Tibial nerve (tissue), 4 donors: ENCODE data around the gene NCOA5. TPM values are rescaled to one million over a fixed set of nuclear protein-coding genes. Genes with fewer than 3 reads are reported as not detected.

Source experiments
- DNase-seq, 2 donors: peaks; one replicate each; pipeline ENCODE4 v3.0.0-alpha.2; 2019; ENCODE audit warnings: low spot score in 2 of 2
- H3K27ac ChIP-seq, 4 donors: fragments of 200-600 bp; sonication (generic) in 3 of 4; one replicate each; pipeline ENCODE4 v1.5.1; 2017 to 2019; ENCODE audit warnings: mild to moderate bottlenecking in 1 of 4
- H3K27me3 ChIP-seq, 2 donors: fragments of 200-600 bp; sonication (generic) in 1 of 2; one replicate each; pipeline versions ENCODE4 v1.5.1 to v1.6.0; 2017 to 2019
- H3K36me3 ChIP-seq, 3 donors: fragments of 200-600 bp; sonication (generic); one replicate each; pipeline ENCODE4 v1.5.1; 2018 to 2019
- H3K4me1 ChIP-seq, 4 donors: fragments of 200-600 bp; sonication (generic) in 3 of 4; one replicate each; pipeline ENCODE4 v1.5.1; 2017 to 2019
- H3K4me3 ChIP-seq, 4 donors: fragments of 200-600 bp; sonication (generic) in 3 of 4; one replicate each; pipeline ENCODE4 v1.5.1; 2017 to 2019; ENCODE audit warnings: mild to moderate bottlenecking in 1 of 4, moderate library complexity in 1 of 4
- H3K9me3 ChIP-seq, 4 donors: fragments of 200-600 bp; sonication (generic) in 3 of 4; one replicate each; pipeline ENCODE4 v1.5.1; 2017 to 2019
- EP300 ChIP-seq, 2 donors: sonication (generic); formaldehyde crosslinking; IDR thresholded peaks; one replicate each; pipeline ENCODE4 v1.6.1; 2017; ENCODE audit warnings: antibody characterized with exemption in 2 of 2, mild to moderate bottlenecking in 1 of 2
- POLR2A ChIP-seq, 2 donors: fragments of 450-650 bp; IDR thresholded peaks; one replicate each; pipeline ENCODE4 v1.6.1; 2017; ENCODE audit warnings: antibody characterized with exemption in 2 of 2, mild to moderate bottlenecking in 2 of 2, moderate library complexity in 2 of 2
- WGBS, 2 donors: methylation state at CpG; one replicate each; pipeline ENCODE4 v1.1.5; 2018; 5-methylcytosine and 5-hydroxymethylcytosine counted together
- total RNA-seq, 4 donors: library from RNA; depleted of rRNA; stranded (reverse); fragments of >200 nt; gene quantifications; one replicate each; pipeline ENCODE4 v1.1.0, GENCODE V29; 2016
- TF ChIP-seq, protein P1 (sequence below), 5 experiments: fragments of 200-600 bp in 3 of 5; fragments of 450-650 bp in 2 of 5; sonication (generic) in 3 of 5; IDR thresholded peaks; one replicate each; pipeline ENCODE4 v1.5.1; 2016 to 2019; ENCODE audit warnings: antibody characterized with exemption in 5 of 5, mild to moderate bottlenecking in 3 of 5, moderate library complexity in 2 of 5

NCOA5 gene
- total RNA-seq, 4 donors from 2014 or later = 34.8 to 71.4 (median 47.2) TPM

DNA sequence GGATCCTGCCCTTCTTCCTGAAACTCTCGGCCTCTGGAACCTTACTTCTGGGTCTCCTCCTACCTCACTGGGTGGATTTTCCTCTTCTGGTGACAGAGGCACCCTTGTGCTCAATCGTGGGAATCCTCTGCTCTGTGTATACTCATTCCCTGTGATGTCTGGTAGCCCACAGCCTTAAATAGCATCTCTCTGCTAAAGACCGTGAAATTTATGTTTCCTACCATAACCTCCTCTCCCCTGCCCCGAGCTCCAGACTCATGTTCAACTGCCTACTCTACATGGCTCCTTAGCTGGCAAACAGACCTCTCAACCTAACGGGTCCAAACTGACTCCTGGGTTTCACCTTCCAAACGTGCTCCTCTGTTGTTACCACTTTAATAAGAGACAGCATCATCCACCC lies 71.2 kb downstream of the NCOA5 start:
- H3K4me1 ChIP-seq = peaks cover 0 to 34% (median 17%) of the 10 kb centered on the region in 4 donors
- WGBS, 2 donors = 49 to 54% methylated on average over 6 of the region's 6 CpGs
- no peak overlapping the region for H3K27ac ChIP-seq
- TF ChIP-seq, protein P1, sequence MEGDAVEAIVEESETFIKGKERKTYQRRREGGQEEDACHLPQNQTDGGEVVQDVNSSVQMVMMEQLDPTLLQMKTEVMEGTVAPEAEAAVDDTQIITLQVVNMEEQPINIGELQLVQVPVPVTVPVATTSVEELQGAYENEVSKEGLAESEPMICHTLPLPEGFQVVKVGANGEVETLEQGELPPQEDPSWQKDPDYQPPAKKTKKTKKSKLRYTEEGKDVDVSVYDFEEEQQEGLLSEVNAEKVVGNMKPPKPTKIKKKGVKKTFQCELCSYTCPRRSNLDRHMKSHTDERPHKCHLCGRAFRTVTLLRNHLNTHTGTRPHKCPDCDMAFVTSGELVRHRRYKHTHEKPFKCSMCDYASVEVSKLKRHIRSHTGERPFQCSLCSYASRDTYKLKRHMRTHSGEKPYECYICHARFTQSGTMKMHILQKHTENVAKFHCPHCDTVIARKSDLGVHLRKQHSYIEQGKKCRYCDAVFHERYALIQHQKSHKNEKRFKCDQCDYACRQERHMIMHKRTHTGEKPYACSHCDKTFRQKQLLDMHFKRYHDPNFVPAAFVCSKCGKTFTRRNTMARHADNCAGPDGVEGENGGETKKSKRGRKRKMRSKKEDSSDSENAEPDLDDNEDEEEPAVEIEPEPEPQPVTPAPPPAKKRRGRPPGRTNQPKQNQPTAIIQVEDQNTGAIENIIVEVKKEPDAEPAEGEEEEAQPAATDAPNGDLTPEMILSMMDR (IDR thresholded peaks at IDR 0.05) = no peak
- TF ChIP-seq EP300 (IDR thresholded peaks at IDR 0.05) (no peak), POLR2A (IDR thresholded peaks at IDR 0.05) (no peak)
- no peak for DNase-seq
- peaks cover 3 to 98% of the 10 kb centered on the region in 2 donors for H3K27me3 ChIP-seq
- no peaks in the 10 kb centered on the region for H3K36me3 ChIP-seq
- no peaks in the 10 kb centered on the region for H3K9me3 ChIP-seq
- no peak overlapping the region for H3K4me3 ChIP-seq

DNA sequence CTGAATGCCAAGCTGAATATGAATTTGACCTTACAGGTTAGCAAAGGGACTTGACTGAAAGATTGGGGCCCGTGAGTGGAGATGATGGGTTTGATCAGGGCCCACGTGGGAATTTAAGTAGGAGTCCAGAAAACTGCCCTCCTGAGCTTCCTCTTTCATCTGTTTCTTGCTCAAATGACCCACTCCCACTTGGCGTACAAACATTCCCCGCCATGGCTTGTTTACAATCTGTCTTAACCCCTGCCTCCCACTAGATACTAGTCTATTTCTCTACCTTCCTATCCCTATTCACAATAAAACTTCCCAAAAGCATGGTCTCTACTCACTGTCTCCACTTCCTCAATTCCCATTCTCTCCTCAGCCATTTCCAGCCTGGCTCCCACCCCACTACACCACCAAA lies 71.7 kb downstream of the NCOA5 start:
- TF ChIP-seq POLR2A (IDR thresholded peaks at IDR 0.05) (no peak), EP300 (IDR thresholded peaks at IDR 0.05) (no peak)
- TF ChIP-seq, protein P1 (IDR thresholded peaks at IDR 0.05) = no peak
- WGBS, 2 donors = 50 to 62% methylated on average over 4 of the region's 4 CpGs
- no peak overlapping the region for H3K4me3 ChIP-seq
- no peak for DNase-seq
- H3K27me3 ChIP-seq = peaks cover 3 to 98% of the 10 kb centered on the region in 2 donors
- peaks cover 0 to 36% (median 18%) of the 10 kb centered on the region in 4 donors for H3K4me1 ChIP-seq
- no peaks in the 10 kb centered on the region for H3K36me3 ChIP-seq
- no peaks in the 10 kb centered on the region for H3K9me3 ChIP-seq
- no peak overlapping the region for H3K27ac ChIP-seq

DNA sequence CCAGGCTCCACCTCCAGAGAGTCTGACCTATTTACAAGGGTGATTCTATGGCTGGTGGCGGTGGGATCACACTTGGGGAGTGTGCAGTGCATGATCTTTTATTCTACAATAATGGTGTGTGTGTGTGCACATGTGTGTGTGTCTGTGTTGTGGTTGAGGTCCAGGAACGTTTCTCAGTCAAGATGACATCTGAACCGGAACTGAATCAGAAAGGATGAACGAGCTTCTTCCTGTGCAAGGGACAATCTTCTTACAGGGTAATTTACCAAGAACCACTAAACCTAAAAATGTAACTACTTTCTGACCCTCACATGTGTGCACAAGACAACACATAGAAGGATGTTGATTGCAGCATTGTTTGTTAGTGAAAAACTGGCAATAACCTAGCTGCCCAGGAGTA lies 72.5 kb downstream of the NCOA5 start:
- Histone ChIP-seq H3K27me3 (peaks cover 3 to 98% of the 10 kb centered on the region in 2 donors), H3K36me3 (no peaks in the 10 kb centered on the region), H3K9me3 (no peaks in the 10 kb centered on the region), H3K4me3 (no peak overlapping the region), H3K27ac (no peak overlapping the region), H3K4me1 (peaks cover 0 to 28% (median 14%) of the 10 kb centered on the region in 4 donors)
- no peak for DNase-seq
- TF ChIP-seq POLR2A (IDR thresholded peaks at IDR 0.05) = no peak
- TF ChIP-seq, protein P1 (IDR thresholded peaks at IDR 0.05) = no peak
- no peak for TF ChIP-seq EP300 (IDR thresholded peaks at IDR 0.05)
- WGBS, 2 donors = 57 to 69% methylated on average over 4 of the region's 4 CpGs

DNA sequence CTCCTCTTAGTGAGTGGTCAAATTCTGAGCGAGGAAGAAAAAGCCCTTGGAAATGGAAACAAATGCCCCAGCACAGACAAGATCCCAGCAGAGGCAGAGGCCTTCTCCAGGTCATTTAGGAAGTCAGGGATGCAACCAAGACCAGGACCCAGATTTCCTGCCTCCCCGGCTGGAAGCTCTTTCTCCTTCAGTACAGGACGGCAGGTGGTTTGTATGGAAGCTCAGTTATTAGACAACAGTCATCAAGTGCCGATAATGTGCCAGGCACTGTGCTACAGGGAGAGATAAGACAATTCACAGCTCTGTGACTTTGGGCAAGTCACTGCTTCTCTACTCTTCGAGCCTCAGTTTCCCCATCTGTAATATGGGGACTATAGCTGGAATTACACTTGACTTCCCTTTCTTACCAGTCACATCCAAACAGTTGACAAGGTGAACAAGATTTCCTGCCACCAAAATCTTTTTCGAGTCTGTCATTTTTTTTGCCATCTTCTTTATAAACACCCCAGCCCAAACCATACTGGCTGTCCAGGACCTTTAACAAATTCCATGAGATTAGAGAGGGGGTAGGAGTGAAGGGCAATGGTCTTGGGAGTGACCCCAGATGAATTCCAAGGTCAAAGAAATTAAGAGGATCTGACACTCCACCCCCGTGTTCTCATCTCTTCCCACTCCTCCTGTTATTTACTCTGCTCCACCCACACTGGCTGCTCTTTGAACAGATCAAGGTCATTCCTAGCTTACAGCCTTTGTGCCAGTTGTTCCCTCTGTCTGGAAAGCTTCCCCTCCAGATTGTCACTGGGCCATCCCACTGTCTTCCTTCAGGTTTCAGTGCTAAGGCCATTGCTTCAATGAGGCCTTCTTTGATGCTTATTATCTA lies 75.0 kb downstream of the NCOA5 start:
- TF ChIP-seq EP300 (IDR thresholded peaks at IDR 0.05) (no peak), POLR2A (IDR thresholded peaks at IDR 0.05) (no peak)
- TF ChIP-seq, protein P1 (IDR thresholded peaks at IDR 0.05) = no peak
- Histone ChIP-seq H3K9me3 (no peaks in the 10 kb centered on the region), H3K4me1 (peaks cover 0 to 29% (median 6%) of the 10 kb centered on the region in 4 donors), H3K36me3 (no peaks in the 10 kb centered on the region), H3K4me3 (no peak overlapping the region), H3K27me3 (peaks cover 0 to 99% of the 10 kb centered on the region in 2 donors), H3K27ac (no peak overlapping the region)
- WGBS, 2 donors = 53 to 67% methylated on average over 7 of the region's 7 CpGs
- no peak for DNase-seq

DNA sequence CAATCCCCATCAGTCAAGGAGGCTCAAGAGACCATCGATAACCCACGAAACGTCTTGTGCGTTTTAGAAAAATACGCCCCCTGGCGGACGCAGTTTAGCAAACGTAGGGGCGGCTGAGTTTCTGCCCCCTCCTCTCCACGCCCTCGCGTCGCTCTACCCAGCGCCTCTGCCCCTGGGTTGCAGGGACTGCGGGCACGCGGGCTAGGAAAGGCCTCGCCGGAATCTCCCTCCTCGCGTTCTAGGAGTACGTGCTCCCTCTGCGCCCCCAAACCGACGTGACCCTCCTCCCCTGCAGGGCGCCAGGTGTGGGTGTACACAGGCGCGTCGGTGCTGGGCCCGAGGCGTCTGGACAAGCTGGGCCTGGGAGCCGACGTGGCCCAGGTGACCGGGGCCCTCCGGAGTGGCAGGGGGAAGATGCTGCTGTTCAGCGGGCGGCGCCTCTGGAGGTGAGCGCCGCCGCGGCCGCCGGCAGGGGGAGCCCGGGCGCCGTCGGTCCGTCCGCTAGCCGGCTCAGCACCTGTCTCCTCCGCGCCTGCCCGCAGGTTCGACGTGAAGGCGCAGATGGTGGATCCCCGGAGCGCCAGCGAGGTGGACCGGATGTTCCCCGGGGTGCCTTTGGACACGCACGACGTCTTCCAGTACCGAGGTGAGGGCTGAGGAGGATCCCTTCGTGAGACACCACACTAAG lies 75.8 kb downstream of the NCOA5 start:
- peak overlapping the region in 2 of 4 donors; percentile 8 to 9 for H3K4me3 ChIP-seq
- no peak overlapping the region for H3K27ac ChIP-seq
- H3K36me3 ChIP-seq = no peaks in the 10 kb centered on the region
- H3K4me1 ChIP-seq = peaks cover 0 to 30% (median 6%) of the 10 kb centered on the region in 4 donors
- TF ChIP-seq EP300 (IDR thresholded peaks at IDR 0.05) (no peak), POLR2A (IDR thresholded peaks at IDR 0.05) (no peak)
- TF ChIP-seq, protein P1 (IDR thresholded peaks at IDR 0.05) = peak; percentile 61 to 92 (median 82)
- WGBS, 2 donors = 1 to 3% methylated on average over 32 to 61 of the region's 67 CpGs
- H3K27me3 ChIP-seq = peaks cover 0 to 99% of the 10 kb centered on the region in 2 donors
- DNase-seq = peak in 1 of 2 donors; percentile 38
- H3K9me3 ChIP-seq = no peaks in the 10 kb centered on the region
